ENCODE results near the gene HPCA. TPM values are rescaled to one million over a fixed set of nuclear protein-coding genes. Genes with fewer than 3 reads are reported as not detected.

The HPCA gene
- total RNA-seq, 2 donors from 2014 or later, result not detected

DNA sequence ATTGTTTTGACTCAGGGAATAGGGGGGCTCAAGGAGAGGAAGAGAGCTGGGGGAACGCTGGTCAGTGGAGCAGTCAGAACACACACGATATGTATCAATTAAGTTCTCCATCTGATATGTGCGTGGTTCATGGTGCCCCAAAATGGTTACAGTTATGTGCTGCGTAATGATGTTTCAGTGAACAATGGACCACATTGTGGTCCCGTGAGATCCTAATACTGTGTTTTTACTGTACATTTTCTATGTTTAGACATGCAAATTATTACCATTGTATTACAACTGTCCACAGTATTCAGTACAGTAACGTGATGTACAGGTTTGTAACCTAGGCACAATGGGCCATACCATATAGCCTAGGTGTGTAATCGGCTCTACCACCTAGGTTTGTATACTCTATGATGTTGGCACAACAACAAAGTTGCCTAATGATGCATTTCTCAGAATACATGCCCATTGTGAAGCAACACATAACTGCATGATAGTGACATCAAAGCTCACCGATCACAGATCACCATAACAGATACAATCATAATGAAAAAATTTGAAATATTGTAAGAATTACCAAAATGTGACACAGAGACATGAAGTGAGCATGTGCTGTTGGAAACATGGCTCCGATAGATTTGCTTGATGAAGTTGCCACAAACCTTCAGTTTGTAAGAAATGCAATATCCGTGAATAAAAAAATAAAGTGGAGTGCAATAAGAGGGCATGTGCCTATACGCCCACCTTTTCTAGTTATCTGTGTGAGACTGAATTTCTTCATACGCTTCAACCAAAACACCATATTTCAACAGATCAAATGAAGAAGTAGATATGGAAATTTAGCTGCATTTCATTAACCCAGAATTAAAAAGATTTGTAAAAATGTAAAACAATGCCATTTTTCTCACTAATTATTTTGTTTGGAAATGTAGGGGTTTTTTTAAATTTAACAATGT lies 29.7 kb downstream of the HPCA start:
- TF ChIP-seq POLR2A (IDR thresholded peaks at IDR 0.05) (no peak), CTCF (IDR thresholded peaks at IDR 0.05) (no peak)
- intact Hi-C loops (cut with DNase I), result no loop called here
- Histone ChIP-seq H3K27me3 (no peaks in the 10 kb centered on the region), H3K4me1 (no peaks in the 10 kb centered on the region), H3K4me3 (no peak overlapping the region), H3K27ac (no peak overlapping the region), H3K9me3 (no peaks in the 10 kb centered on the region), H3K36me3 (replicated peaks in 1 of 2; ENCODE audit: insufficient read depth in 1 of 2, low read depth in 2 of 2) (no peaks in the 10 kb centered on the region)
- DNase-seq (no peak), ATAC-seq (no peak)
- 86 to 90% methylated on average over 12 of the region's 12 CpGs for WGBS, 2 donors

DNA sequence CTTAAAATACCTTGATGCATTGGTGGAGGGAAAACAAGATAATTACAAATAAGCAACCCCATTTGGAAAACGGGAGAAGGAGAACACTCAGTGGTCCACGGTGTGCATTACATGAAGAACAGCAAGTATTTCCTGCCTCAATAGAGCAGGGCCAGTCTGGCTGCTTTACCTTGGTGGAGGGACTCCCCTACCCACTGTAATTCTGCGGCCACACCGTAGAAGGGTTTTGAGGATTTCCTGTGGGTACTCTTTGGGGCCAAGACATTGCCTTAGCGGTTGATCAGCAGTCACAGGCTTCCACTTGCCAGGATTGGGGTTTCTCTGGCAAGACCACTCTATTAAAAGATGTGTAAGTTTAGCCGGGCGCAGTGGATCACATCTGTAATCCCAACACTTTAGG lies 31.2 kb downstream of the HPCA start:
- TF ChIP-seq CTCF (IDR thresholded peaks at IDR 0.05), result no peak
- no peak for TF ChIP-seq POLR2A (IDR thresholded peaks at IDR 0.05)
- Histone ChIP-seq H3K27ac (no peak overlapping the region), H3K27me3 (no peaks in the 10 kb centered on the region), H3K4me3 (no peak overlapping the region), H3K36me3 (replicated peaks in 1 of 2; ENCODE audit: insufficient read depth in 1 of 2, low read depth in 2 of 2) (no peaks in the 10 kb centered on the region), H3K9me3 (no peaks in the 10 kb centered on the region), H3K4me1 (no peaks in the 10 kb centered on the region)
- WGBS, 2 donors, result 57 to 75% methylated on average over 6 to 7 of the region's 7 CpGs
- intact Hi-C loops (cut with DNase I), result no loop called here
- DNase-seq (no peak), ATAC-seq (no peak)

- no peaks in the 10 kb centered on the region for H3K27me3 ChIP-seq
- no peaks in the 10 kb centered on the region for H3K36me3 ChIP-seq (replicated peaks in 1 of 2; ENCODE audit: insufficient read depth in 1 of 2, low read depth in 2 of 2)
- TF ChIP-seq CTCF (IDR thresholded peaks at IDR 0.05) (no peak), POLR2A (IDR thresholded peaks at IDR 0.05) (no peak)
- intact Hi-C loops (cut with DNase I), result no loop called here
- DNase-seq, result no peak
- no peak for ATAC-seq
- H3K27ac ChIP-seq, result no peak overlapping the region
- no peaks in the 10 kb centered on the region for H3K9me3 ChIP-seq
- H3K4me1 ChIP-seq, result no peaks in the 10 kb centered on the region
- no peak overlapping the region for H3K4me3 ChIP-seq
- WGBS, 2 donors, result 63 to 64% methylated on average over 1 of the region's 1 CpG
Measured at GRCh38 chr1:32918179-32918578, 31.9 kb downstream of the HPCA start.

DNA sequence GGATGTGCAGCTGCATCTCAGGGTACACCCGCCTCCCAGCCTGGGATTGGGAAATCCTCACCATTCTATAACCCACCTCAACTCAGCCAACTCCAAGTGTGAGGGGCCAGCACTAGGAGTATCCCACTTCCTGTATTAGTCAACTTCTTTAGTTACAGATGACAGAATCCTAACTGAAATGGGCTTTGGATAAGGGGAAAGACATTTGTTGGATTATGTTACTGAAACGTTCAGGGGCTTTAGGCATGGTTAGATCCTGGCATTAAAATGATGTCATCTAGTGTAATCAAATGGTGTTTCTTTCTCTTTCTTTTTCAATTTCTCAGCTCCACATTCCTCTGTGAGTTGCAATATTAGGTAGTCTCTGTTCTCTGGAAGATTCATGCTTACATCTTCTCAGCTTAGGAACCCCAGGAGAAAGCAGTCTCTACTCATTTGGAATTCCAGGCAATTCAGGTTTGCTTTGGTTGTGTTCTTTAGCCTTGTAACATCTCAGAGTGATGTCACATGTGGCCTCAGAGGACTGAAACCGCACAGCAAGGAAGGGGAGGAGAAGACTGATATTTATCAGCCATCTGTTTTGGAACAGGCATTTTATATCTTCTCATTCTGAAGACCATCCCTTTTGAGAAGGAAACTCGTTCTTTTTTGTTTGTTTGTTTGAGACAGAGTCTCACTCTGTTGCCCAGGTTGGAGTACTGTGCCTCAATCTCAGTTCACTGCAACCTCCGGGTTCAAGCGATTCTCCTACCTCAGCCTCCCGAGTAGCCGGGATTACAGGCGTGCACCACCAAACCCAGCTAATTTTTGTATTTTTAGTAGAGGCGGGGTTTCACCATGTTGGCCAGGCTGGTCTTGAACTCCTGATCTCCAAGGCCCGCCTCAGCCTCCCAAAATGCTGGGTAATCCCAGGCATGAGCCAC lies 33.8 kb downstream of the HPCA start:
- intact Hi-C loops (cut with DNase I), result no loop called here
- WGBS, 2 donors, result 77 to 88% methylated on average over 10 to 11 of the region's 11 CpGs
- ATAC-seq (no peak), DNase-seq (no peak)
- H3K9me3 ChIP-seq, result no peaks in the 10 kb centered on the region
- H3K27ac ChIP-seq, result no peak overlapping the region
- no peak for TF ChIP-seq CTCF (IDR thresholded peaks at IDR 0.05)
- TF ChIP-seq POLR2A (IDR thresholded peaks at IDR 0.05), result no peak
- H3K4me3 ChIP-seq, result no peak overlapping the region
- no peaks in the 10 kb centered on the region for H3K4me1 ChIP-seq
- no peaks in the 10 kb centered on the region for H3K36me3 ChIP-seq (replicated peaks in 1 of 2; ENCODE audit: insufficient read depth in 1 of 2, low read depth in 2 of 2)
- no peaks in the 10 kb centered on the region for H3K27me3 ChIP-seq
